SK-N-SH (cell line): ENCODE measurements around the gene TRIM72. TPM values are rescaled to one million over a fixed set of nuclear protein-coding genes. Genes with fewer than 3 reads are reported as not detected.

Experiments
- CTCF ChIA-PET: fragments of 300-600, 350-600 bp; formaldehyde crosslinking; extraction: SDS; loops from one replicate; lab custom pipeline; 2021; lab: Yijun Ruan, JAX
- POLR2A ChIA-PET: fragments of 350-600 bp; sonication (Branson Sonifier 250); formaldehyde crosslinking; extraction: SDS; loops from one replicate; lab custom pipeline; 2020; ENCODE audit warnings: antibody characterized with exemption, inconsistent platforms; lab: Yijun Ruan, JAX
- DNase-seq: peaks from one replicate; pipeline ENCODE4 v3.0.0; 2012
- H2AFZ ChIP-seq: fragments of 200-600 bp; sonication (generic); 2 replicates; pipeline ENCODE4 v1.8.1; 2016; ENCODE audit warnings: antibody characterized with exemption, mild to moderate bottlenecking, low read depth
- H3F3A ChIP-seq: fragments of 200-600 bp; sonication (generic); replicated peaks from 2 replicates; pipeline ENCODE3; 2016; ENCODE audit warnings: antibody characterized with exemption, mild to moderate bottlenecking; ENCODE audit not compliant: insufficient read depth
- H3K27ac ChIP-seq, 2 experiments: fragments of 200-500 bp in 1 of 2; fragments of 200-600 bp in 1 of 2; sonication (Bioruptor generic) in 1 of 2; sonication (generic), shearing (Covaris generic) in 1 of 2; 2 replicates each; pipeline versions ENCODE4 v1.5.1 to v1.6.1; 2014 to 2016; ENCODE audit warnings: low read depth in 2 of 2, inconsistent platforms in 1 of 2, low read length in 1 of 2, mild to moderate bottlenecking in 1 of 2, mixed read lengths in 1 of 2
- H3K27me3 ChIP-seq: fragments of 200-600 bp; sonication (generic), shearing (Covaris generic); 2 replicates; pipeline ENCODE4 v1.6.1; 2016; ENCODE audit warnings: mixed run types; ENCODE audit not compliant: insufficient read depth
- H3K36me3 ChIP-seq, 2 experiments: fragments of 200-500 bp in 1 of 2; fragments of 200-600 bp in 1 of 2; sonication (Bioruptor generic) in 1 of 2; sonication (generic) in 1 of 2; replicated peaks in 1 of 2; 2 replicates each; pipeline versions ENCODE3 to v1.5.1; 2014 to 2016; ENCODE audit warnings: low read length in 1 of 2, mild to moderate bottlenecking in 1 of 2; ENCODE audit not compliant: insufficient read depth in 2 of 2, control insufficient read depth in 1 of 2
- H3K4me1 ChIP-seq, 2 experiments: fragments of 200-500 bp in 1 of 2; fragments of 200-600 bp in 1 of 2; sonication (Bioruptor generic) in 1 of 2; sonication (generic), shearing (Covaris generic) in 1 of 2; 2 replicates each; pipeline versions ENCODE4 v1.5.1 to v1.6.1; 2014 to 2016; ENCODE audit warnings: low read depth in 1 of 2, low read length in 1 of 2, mixed run types in 1 of 2; ENCODE audit not compliant: insufficient read depth in 2 of 2, control insufficient read depth in 1 of 2
- H3K4me2 ChIP-seq: fragments of 200-600 bp; sonication (generic), shearing (Covaris generic); 2 replicates; pipeline ENCODE4 v1.6.1; 2017; ENCODE audit warnings: mixed run types
- H3K4me3 ChIP-seq, 2 experiments: fragments of 200-500 bp in 1 of 2; fragments of 200-600 bp in 1 of 2; sonication (Bioruptor generic) in 1 of 2; sonication (generic), shearing (Covaris generic) in 1 of 2; 2 replicates each; pipeline versions ENCODE4 v1.5.1 to v1.8.1; 2014 to 2016; ENCODE audit warnings: low read depth in 2 of 2, inconsistent platforms in 1 of 2, low read length in 1 of 2, mild to moderate bottlenecking in 1 of 2, mixed read lengths in 1 of 2, moderate library complexity in 1 of 2
- H3K79me2 ChIP-seq: fragments of 200-600 bp; sonication (generic); 2 replicates; pipeline ENCODE4 v1.8.1; 2017; ENCODE audit warnings: mild to moderate bottlenecking; ENCODE audit not compliant: insufficient read depth
- H3K9ac ChIP-seq: fragments of 200-600 bp; sonication (generic); 2 replicates; pipeline ENCODE4 v1.6.1; 2017; ENCODE audit warnings: mixed run types
- H3K9me2 ChIP-seq: fragments of 200-600 bp; sonication (generic); 2 replicates; pipeline ENCODE4 v1.6.1; 2017; ENCODE audit warnings: mixed run types
- H3K9me3 ChIP-seq: fragments of 200-600 bp; sonication (generic); 2 replicates; pipeline ENCODE4 v1.6.1; 2017; ENCODE audit warnings: mixed run types, mild to moderate bottlenecking, moderate library complexity
- H4K20me1 ChIP-seq: fragments of 200-600 bp; sonication (generic); 2 replicates; pipeline ENCODE4 v1.6.1; 2017; ENCODE audit warnings: mild to moderate bottlenecking, mixed run types; ENCODE audit not compliant: insufficient read depth
- CTCF ChIP-seq: fragments of 200-600 bp; sonication (generic); IDR thresholded peaks from 2 replicates; pipeline ENCODE4 v1.6.1; 2017; ENCODE audit warnings: antibody characterized with exemption, mild to moderate bottlenecking, moderate library complexity
- EZH2phosphoT487 ChIP-seq: fragments of 200-600 bp; sonication (generic); IDR thresholded peaks from 2 replicates; pipeline ENCODE4 v1.6.1; 2017; ENCODE audit warnings: low read depth, mixed run types, mild to moderate bottlenecking, antibody characterized with exemption, moderate library complexity, borderline replicate concordance
- FOSL2 ChIP-seq: IDR thresholded peaks from 2 replicates; pipeline ENCODE4 v1.4.0; 2012; ENCODE audit warnings: low read depth, mild to moderate bottlenecking, moderate library complexity, borderline replicate concordance
- NRF1 ChIP-seq: IDR thresholded peaks from 2 replicates; pipeline ENCODE4 v1.6.1; 2012; ENCODE audit warnings: low read depth, mild to moderate bottlenecking, low read length
- SIN3A ChIP-seq: IDR thresholded peaks from 2 replicates; pipeline ENCODE4 v1.6.1; 2012; ENCODE audit warnings: low read depth, mild to moderate bottlenecking, low read length, moderate library complexity, borderline replicate concordance
- USF1 ChIP-seq: IDR thresholded peaks from 2 replicates; pipeline ENCODE4 v1.4.0; 2012; ENCODE audit warnings: low read depth, borderline replicate concordance
- WGBS: methylation state at CpG from one replicate; pipeline ENCODE4 v1.1.6; 2017; ENCODE audit warnings: low lambda C conversion rate; 5-methylcytosine and 5-hydroxymethylcytosine counted together
- polyA plus RNA-seq, 3 experiments: library from polyadenylated mRNA; depleted of rRNA; stranded (reverse); fragments of >200 nt; gene quantifications; 2 replicates each; pipeline ENCODE4 v1.2.3, GENCODE V29; 2012

Gene TRIM72
- polyA plus RNA-seq, 1 of the 3 experiments (the other 2 are of a cell fraction), result under 0.01 TPM

- H3K27me3 ChIP-seq, result peaks cover 62% of the 10 kb centered on the region; the same call in 1 of the 2 replicates
- POLR2A ChIA-PET, result no interaction called here
- CTCF ChIA-PET, result no interaction called here
- H3K4me3 ChIP-seq, result no peak overlapping the region
- no peak overlapping the region for H3K4me2 ChIP-seq
- H3K9me3 ChIP-seq, result no peaks in the 10 kb centered on the region
- H3K36me3 ChIP-seq, result no peaks in the 10 kb centered on the region
- no peak overlapping the region for H2AFZ ChIP-seq
- no peaks in the 10 kb centered on the region for H3K9me2 ChIP-seq
- H3K9ac ChIP-seq, result no peak overlapping the region
- 10% methylated on average over 17 of the region's 20 CpGs for WGBS
- no peaks in the 10 kb centered on the region for H3K4me1 ChIP-seq
- TF ChIP-seq NRF1 (no peak), FOSL2 (no peak), SIN3A (no peak), EZH2phosphoT487 (no peak), CTCF (no peak)
- no peaks in the 10 kb centered on the region for H4K20me1 ChIP-seq
- H3K79me2 ChIP-seq, result no peaks in the 10 kb centered on the region
- H3K27ac ChIP-seq, result no peak overlapping the region
- no peak for DNase-seq
- H3F3A ChIP-seq, result no peaks in the 10 kb centered on the region
These were observed 51.7 kb downstream of the TRIM72 start for GRCh38 chr16:31265329-31266245.

GRCh38 chr16:31267332-31268032, 53.6 kb downstream of the TRIM72 start:
- 25% methylated on average over 8 of the region's 8 CpGs for WGBS
- no peak for DNase-seq
- no peak overlapping the region for H3K4me3 ChIP-seq
- ChIA-PET CTCF (no interaction called here), POLR2A (no interaction called here)
- no peaks in the 10 kb centered on the region for H3F3A ChIP-seq
- no peaks in the 10 kb centered on the region for H3K79me2 ChIP-seq
- no peaks in the 10 kb centered on the region for H4K20me1 ChIP-seq
- peaks cover 57% of the 10 kb centered on the region for H3K27me3 ChIP-seq
- no peaks in the 10 kb centered on the region for H3K4me1 ChIP-seq
- TF ChIP-seq USF1, result no peak
- no peak overlapping the region for H2AFZ ChIP-seq
- H3K9ac ChIP-seq, result no peak overlapping the region
- no peak overlapping the region for H3K4me2 ChIP-seq
- H3K9me2 ChIP-seq, result no peaks in the 10 kb centered on the region
- H3K9me3 ChIP-seq, result no peaks in the 10 kb centered on the region
- no peaks in the 10 kb centered on the region for H3K36me3 ChIP-seq
- H3K27ac ChIP-seq, result no peak overlapping the region
